22Rv1 (cell line): ENCODE results near the gene COQ8A.

Experiments
- CTCF ChIP-seq: fragments of 450-650 bp; IDR thresholded peaks from 2 replicates; pipeline ENCODE4 v1.5.1; 2017; ENCODE audit warnings: mild to moderate bottlenecking
- ZFX ChIP-seq: fragments of 450-650 bp; IDR thresholded peaks from 2 replicates; pipeline ENCODE4 v1.6.1; 2017; ENCODE audit warnings: antibody characterized with exemption, borderline replicate concordance

DNA sequence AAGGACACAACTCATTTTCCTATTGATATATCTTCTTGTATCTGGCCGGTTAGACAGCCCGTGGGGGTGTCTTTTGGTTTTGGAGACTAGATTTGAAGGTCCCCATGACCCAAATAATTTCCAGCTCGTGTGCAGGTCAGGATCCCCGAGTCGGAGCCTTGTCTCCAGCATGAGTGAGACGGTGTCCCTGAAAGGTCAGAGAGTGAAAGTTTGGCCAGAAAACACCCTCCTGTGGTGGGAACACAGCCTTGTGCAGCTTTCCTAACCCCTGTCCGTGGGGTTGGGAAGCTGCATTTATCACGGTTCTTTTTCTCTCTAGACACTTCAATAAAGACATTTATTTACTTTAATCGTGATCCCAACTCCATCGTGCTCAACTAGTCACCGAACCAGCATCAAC, 17.6 kb downstream of the COQ8A start:
- no peak for TF ChIP-seq CTCF
- TF ChIP-seq ZFX = no peak
